Ovary (tissue), 9 donors: ENCODE data around the gene ZBTB47. TPM values are rescaled to one million over a fixed set of nuclear protein-coding genes. Genes with fewer than 3 reads are reported as not detected.

Source experiments
- DNase-seq, 5 donors: peaks; one replicate each; pipeline ENCODE4 v3.0.0-alpha.2; 2019 to 2020
- H3K27ac ChIP-seq, 2 donors: fragments of 200-600 bp; one replicate each; pipeline versions ENCODE4 v1.5.1 to v1.8.0; 2019 to 2022
- H3K27me3 ChIP-seq: fragments of 200-600 bp; one replicate; pipeline ENCODE4 v1.8.0; 2022
- H3K36me3 ChIP-seq: fragments of 200-600 bp; sonication (generic); one replicate; pipeline ENCODE4 v1.5.1; 2019
- H3K4me1 ChIP-seq: one replicate; pipeline ENCODE4 v1.8.1; 2013; ENCODE audit warnings: mild to moderate bottlenecking, moderate library complexity; ENCODE audit not compliant: insufficient read depth
- H3K4me3 ChIP-seq: fragments of 200-600 bp; sonication (generic); one replicate; pipeline ENCODE4 v1.5.1; 2017
- H3K9me3 ChIP-seq, 2 donors: fragments of 200-600 bp in 1 of 2; sonication (generic) in 1 of 2; one replicate each; pipeline versions ENCODE4 v1.5.1 to v1.8.1; 2013 to 2019; ENCODE audit warnings: mild to moderate bottlenecking in 1 of 2, moderate library complexity in 1 of 2
- EP300 ChIP-seq: sonication (generic); formaldehyde crosslinking; IDR thresholded peaks from one replicate; pipeline ENCODE4 v1.6.1; 2017; ENCODE audit warnings: antibody characterized with exemption
- POLR2A ChIP-seq: fragments of 450-650 bp; IDR thresholded peaks from one replicate; pipeline ENCODE4 v1.6.1; 2017; ENCODE audit warnings: antibody characterized with exemption, mild to moderate bottlenecking, moderate library complexity
- WGBS, 3 donors: extraction: QIAGEN DNeasy Blood & Tissue Kit in 1 of 3; methylation state at CpG; one replicate each; pipeline versions ENCODE4 v1.1.5 to v1.1.7; 2013 to 2017; 5-methylcytosine and 5-hydroxymethylcytosine counted together
- intact Hi-C, 4 donors: fragments of 100-400 bp; cut with DNase I; formaldehyde crosslinking; loops; one replicate each; pipeline versions ENCODE4 v1.11.0 to v1.15.1; 2022 to 2023
- polyA plus RNA-seq, 2 donors: library from polyadenylated mRNA; stranded (reverse); fragments of 200-250 nt in 1 of 2; fragments of 350-450 nt in 1 of 2; fragmentation: Illumina TruSeq in 1 of 2; extraction: RNeasy Lipid Tissue Mini Kit (QIAGEN cat#74804) in 1 of 2; gene quantifications; one replicate each; pipeline ENCODE4 v1.2.3, GENCODE V29; 2013 to 2014
- total RNA-seq, 7 donors: library from RNA; depleted of rRNA in 2 of 7; stranded (reverse); fragments of >200 nt in 2 of 7; fragmentation: NEBNext Ultra II Directional in 3 of 7; extraction: Animal tissue kit (Norgen Biotek cat#: 25700) in 3 of 7; gene quantifications; one replicate each; pipeline versions ENCODE4 v1.1.0 to v1.2.4, GENCODE V29; 2016 to 2023
- TF ChIP-seq, protein P1 (sequence below), 3 donors: fragments of 450-650 bp in 2 of 3; fragments of 200-600 bp in 1 of 3; IDR thresholded peaks; one replicate each; pipeline versions ENCODE4 v1.5.1 to v1.8.0; 2016 to 2022; ENCODE audit warnings: antibody characterized with exemption in 3 of 3, mild to moderate bottlenecking in 1 of 3
- donor health status: DM: no; HTN: no; CAD: no; lungs with moderate emphysema.
- donor health status: DM: no; HTN: no; CAD: no.
- donor health status: Bipolar disorder and iron deficiency.
- donor health status: DM: yes; HTN: yes; CAD: no.
- donor health status: DM: no; HTN: no; CAD: no.
- donor health status: DM: yes; HTN: yes; CAD: no.

The ZBTB47 gene
- total and polyA plus RNA-seq, 9 donors = 7.7 to 41.9 (median 25.0) TPM

- Histone ChIP-seq H3K27ac (peak overlapping the region; percentile 95 to 98), H3K9me3 (no peaks in the 10 kb centered on the region), H3K27me3 (no peaks in the 10 kb centered on the region), H3K36me3 (no peaks in the 10 kb centered on the region), H3K4me1 (peaks cover 16% of the 10 kb centered on the region), H3K4me3 (peak overlapping the region; percentile 88)
- TF ChIP-seq EP300 (no peak), POLR2A (no peak)
- TF ChIP-seq, protein P1, sequence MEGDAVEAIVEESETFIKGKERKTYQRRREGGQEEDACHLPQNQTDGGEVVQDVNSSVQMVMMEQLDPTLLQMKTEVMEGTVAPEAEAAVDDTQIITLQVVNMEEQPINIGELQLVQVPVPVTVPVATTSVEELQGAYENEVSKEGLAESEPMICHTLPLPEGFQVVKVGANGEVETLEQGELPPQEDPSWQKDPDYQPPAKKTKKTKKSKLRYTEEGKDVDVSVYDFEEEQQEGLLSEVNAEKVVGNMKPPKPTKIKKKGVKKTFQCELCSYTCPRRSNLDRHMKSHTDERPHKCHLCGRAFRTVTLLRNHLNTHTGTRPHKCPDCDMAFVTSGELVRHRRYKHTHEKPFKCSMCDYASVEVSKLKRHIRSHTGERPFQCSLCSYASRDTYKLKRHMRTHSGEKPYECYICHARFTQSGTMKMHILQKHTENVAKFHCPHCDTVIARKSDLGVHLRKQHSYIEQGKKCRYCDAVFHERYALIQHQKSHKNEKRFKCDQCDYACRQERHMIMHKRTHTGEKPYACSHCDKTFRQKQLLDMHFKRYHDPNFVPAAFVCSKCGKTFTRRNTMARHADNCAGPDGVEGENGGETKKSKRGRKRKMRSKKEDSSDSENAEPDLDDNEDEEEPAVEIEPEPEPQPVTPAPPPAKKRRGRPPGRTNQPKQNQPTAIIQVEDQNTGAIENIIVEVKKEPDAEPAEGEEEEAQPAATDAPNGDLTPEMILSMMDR (IDR thresholded peaks at IDR 0.05) = no peak
- DNase-seq = no peak
- WGBS, 3 donors = 9 to 18% (median 11%) methylated on average over 3 of the region's 3 CpGs
- intact Hi-C loops = loop anchor here in 2 of 4 donors (5.0 to 10.0 kb wide), 2 partner anchors 51 to 92 kb away; partner anchors contain the start of gene NKTR (in 1 of the 2)
Observed at GRCh38 chr3:42653303-42653559, 266 bp upstream of the ZBTB47 start.

- DNase-seq = peak; percentile 73 to 84 (median 79)
Observed at GRCh38 chr3:42654331-42655201, 1.1 kb downstream of the ZBTB47 start.

GRCh38 chr3:42655331-42655888, 1.9 kb downstream of the ZBTB47 start:
- peak overlapping the region; percentile 95 to 98 for H3K27ac ChIP-seq
- TF ChIP-seq POLR2A = no peak
- TF ChIP-seq, protein P1 (IDR thresholded peaks at IDR 0.05) = no peak
- no peak for TF ChIP-seq EP300
- peak; percentile 51 to 78 (median 71) for DNase-seq
- peaks cover 16% of the 10 kb centered on the region for H3K4me1 ChIP-seq
- no peaks in the 10 kb centered on the region for H3K27me3 ChIP-seq
- 26 to 46% (median 29%) methylated on average over 4 of the region's 4 CpGs for WGBS, 3 donors
- intact Hi-C loops = loop anchor here in 1 of 4 donors (10.0 kb wide), 1 partner anchor 89 kb away; no protein-coding TSS in a partner anchor
- H3K9me3 ChIP-seq = no peaks in the 10 kb centered on the region
- peak overlapping the region; percentile 88 for H3K4me3 ChIP-seq
- H3K36me3 ChIP-seq = no peaks in the 10 kb centered on the region

More at GRCh38 chr3:42654331-42655201, 1.1 kb downstream of the ZBTB47 start:
- Histone ChIP-seq H3K4me1 (peaks cover 16% of the 10 kb centered on the region), H3K4me3 (peak overlapping the region; percentile 88), H3K27ac (peak overlapping the region; percentile 95 to 98), H3K9me3 (no peaks in the 10 kb centered on the region), H3K27me3 (no peaks in the 10 kb centered on the region), H3K36me3 (no peaks in the 10 kb centered on the region)
- intact Hi-C loops = loop anchor here in 2 of 4 donors (5.0 to 10.0 kb wide), 2 partner anchors 52 to 90 kb away; partner anchors contain the start of gene NKTR (in 1 of the 2)
- WGBS, 3 donors = 0 to 1% (median 0%) methylated on average over 11 to 94 of the region's 94 CpGs
- TF ChIP-seq POLR2A (no peak), EP300 (no peak)
- TF ChIP-seq, protein P1 (IDR thresholded peaks at IDR 0.05) = no peak

DNA sequence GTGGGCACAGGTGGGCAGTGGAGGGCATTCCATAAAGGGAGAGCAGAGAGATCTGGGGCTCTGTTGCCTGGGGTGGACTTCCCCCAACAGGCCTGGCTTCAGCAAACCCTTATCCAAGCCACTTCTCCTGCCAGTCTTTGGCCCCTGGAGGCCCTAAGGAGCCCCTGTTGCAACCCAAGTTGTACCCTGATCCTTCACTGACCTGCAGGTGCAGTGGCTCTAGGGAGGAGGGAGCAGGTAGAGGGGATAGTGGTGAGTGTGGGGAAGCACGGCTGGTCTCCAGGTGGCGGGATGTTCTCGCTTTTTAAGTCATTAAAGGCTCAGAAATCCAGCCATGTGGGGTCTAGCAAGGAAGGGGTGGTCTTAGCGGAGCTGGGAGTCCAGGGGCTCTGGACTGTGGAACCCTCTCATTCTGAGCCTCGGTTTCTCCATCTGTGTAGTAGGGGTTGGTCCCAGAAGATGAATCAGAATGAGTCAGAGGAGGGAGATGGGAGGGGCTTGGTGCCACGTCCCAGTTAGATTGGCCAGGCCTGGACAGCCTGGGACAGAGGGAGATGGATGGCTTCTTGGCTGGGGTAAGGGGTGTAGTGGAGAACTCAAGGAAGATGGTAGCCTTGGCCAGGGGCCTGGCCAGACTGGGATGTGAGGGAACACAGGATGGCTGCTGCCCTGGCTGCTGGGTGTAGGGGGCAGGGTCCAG, 2.6 kb downstream of the ZBTB47 start:
- Histone ChIP-seq H3K27ac (peak overlapping the region in 1 of 2 donors; percentile 95), H3K4me1 (peaks cover 16% of the 10 kb centered on the region), H3K9me3 (no peaks in the 10 kb centered on the region), H3K36me3 (no peaks in the 10 kb centered on the region), H3K27me3 (no peaks in the 10 kb centered on the region), H3K4me3 (no peak overlapping the region)
- WGBS, 3 donors = 77 to 85% (median 82%) methylated on average over 6 of the region's 6 CpGs
- intact Hi-C loops = loop anchor here in 1 of 4 donors (10.0 kb wide), 1 partner anchor 89 kb away; no protein-coding TSS in a partner anchor
- DNase-seq = peak in 3 of 5 donors; percentile 18 to 45 (median 31)
- TF ChIP-seq, protein P1 (IDR thresholded peaks at IDR 0.05) = no peak
- no peak for TF ChIP-seq EP300
- no peak for TF ChIP-seq POLR2A
